G401 (cell line): ENCODE results near the gene TRAPPC11. TPM values are rescaled to one million over a fixed set of nuclear protein-coding genes. Genes with fewer than 3 reads are reported as not detected.

ENCODE experiments used
- DNase-seq: peaks from one replicate; pipeline ENCODE4 v3.0.0-alpha.2; 2015; ENCODE audit warnings: low spot score
- in situ Hi-C: cut with HindIII; loops from 2 replicates; pipeline ENCODE4 v1.10.0; 2016; ENCODE audit warnings: low sequenced_read_pairs, mixed read lengths
- total RNA-seq: library from RNA; depleted of rRNA; stranded (reverse); fragments of >200 nt; shearing (Covaris generic); gene quantifications from 2 replicates; pipeline ENCODE4 v1.2.3, GENCODE V29; 2014; rRNA removed

TRAPPC11 gene
- total RNA-seq, 1 experiment from 2014 or later, result 50.2 TPM

DNA sequence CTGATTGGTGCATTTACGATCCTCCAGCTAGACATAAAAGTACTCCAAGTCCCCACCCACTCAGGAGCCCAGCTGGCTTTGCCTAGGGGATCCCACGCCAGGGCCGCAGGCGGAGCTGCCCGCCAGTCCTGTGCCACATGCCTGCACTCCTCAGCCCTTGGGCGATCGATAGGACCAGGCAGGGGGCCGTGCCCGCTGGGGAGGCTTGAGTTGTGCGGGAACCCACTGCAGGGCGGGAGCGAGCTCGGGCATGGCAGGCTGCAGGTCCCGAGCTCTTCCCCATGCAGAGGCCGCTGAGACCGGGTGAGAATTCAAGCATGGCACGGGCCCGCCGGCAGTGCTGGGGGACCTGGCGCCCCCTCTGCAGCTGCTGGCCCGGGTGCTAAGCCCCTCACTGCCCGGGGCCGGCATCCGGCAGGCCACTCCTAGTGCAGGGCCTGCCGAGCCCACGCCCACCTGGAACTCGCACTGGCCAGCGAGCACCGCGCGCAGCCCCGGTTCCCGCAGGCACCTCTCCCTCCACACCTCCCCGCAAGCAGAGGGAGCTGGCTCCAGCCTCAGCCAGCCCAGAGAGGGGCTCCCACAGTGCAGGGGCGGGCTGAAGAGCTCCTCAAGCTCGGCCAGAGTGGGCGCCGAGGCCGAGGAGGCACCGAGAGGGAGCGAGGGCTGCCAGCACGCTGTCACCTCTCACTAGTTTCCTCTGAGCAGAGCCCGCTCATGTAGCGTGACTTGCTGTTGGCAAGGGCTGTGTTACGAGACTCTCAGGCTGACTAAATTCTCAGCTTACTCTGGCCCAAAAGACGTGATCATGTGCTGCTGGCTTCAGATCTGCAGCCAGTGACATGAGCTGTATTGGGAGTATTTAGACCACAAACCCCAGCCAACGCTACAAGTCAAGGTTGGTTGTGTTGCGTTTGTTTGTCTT, 87.5 kb downstream of the TRAPPC11 start:
- no peak for DNase-seq
- in situ Hi-C loops, result no loop called here

DNA sequence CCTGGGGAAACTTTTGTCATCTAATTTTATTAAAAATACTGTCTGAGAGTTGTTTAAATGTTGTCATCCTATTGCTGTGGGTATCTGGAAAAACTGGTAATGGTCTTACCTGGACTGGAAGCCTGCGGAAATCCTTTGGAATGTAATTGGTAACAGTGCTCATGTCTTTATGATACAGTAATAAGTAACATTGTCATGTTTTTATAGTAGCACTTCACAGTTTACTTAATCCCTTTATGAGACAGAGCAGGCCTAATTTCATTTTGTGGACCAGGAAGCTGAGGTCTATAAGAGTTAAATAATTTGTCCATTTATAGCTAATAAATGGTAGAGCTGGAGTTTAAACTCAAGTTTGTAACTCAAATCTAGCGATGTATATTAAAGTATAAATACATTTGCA, 88.3 kb downstream of the TRAPPC11 start:
- in situ Hi-C loops, result no loop called here
- no peak for DNase-seq

DNA sequence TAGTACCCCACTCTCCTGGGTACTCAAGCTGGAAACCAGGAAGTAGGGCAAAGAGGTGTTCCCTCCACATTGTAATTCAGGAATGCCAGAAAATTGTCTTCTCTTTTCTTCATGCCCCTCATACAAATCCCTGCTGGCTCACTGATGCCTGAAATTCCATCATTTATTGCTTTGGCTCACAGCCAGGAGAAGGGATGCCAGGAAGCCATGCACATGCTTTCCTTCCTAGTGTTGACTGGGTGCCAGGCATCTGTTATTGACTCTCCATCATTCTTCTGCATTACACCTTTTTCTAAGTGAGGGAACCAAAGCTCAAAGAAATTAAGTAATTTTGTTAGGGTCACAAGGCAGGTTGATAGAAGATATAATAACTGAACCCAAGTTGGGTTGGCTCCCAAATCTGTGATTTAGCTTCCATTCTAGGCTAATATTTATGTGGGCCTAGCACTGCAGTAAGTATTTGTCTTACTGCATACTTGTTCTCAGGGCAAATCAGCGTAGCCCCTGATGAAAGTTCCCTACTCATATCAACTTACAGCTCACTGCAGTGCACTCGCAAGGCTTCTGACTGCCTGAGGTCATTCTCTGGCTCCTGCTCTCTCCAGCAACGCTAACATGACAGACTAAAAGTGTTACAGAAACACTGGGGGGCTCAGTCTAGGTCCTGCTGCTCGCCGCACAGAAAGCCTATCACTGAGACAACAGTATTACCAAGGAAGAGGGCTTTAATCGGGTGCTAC, 89.0 kb downstream of the TRAPPC11 start:
- in situ Hi-C loops, result no loop called here
- DNase-seq, result peak; percentile 12

DNA sequence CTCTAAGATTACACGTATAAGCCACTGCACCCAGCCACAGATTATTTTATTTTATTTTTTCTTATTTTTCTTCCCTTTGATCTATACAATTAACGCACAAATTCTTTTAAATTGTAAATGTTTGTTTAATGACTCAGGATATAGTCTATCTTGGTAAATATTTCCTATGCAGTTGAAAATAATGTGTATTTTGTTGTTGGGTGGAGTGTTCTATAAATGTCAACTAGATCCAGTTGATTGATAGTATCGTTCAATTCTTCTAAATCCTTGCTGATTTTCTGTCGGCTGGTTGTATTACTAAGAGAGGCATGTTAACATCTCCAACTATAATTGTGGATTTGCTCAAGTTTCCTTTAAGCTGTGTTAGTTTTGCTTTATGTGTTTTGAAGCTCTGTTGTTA, 92.0 kb downstream of the TRAPPC11 start:
- in situ Hi-C loops, result no loop called here
- DNase-seq, result no peak

DNA sequence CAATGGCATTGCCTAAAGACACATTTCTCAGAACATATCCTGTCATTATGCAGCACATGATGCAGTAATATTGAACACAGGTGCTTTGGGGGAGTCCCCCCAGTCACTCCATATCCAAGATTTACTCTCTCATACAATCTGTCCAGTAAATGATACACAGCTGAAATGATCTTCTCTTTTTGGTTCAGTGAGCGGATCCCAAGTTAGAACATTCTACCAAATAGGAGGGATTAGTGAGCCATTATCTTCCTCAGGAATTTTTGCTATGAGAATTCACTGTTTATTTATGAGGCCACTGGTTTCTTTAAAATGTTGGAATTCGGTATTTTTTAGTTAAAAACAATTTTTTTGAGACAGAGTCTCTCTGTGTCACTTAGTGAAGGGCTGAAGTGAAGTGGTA, 96.5 kb downstream of the TRAPPC11 start:
- no peak for DNase-seq
- in situ Hi-C loops, result no loop called here

DNA sequence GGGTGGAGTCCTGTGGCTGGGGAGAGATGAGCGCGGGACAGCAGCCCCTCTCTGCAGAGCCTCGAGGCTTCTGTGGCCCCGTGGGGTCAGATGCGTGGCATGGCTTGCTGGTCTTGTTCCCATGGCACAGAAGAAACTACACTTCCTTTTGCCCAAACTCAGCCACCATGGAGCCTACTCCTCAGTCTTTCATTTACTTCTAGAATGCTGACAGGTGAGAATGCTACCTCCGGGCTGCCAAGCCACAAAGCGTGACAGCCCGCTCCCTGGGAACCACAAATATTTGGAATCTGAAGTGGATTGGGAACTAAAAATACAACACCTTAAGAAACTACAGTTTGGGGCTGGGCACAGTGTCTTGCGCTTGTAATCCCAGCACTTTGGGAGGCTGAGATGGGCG, 98.0 kb downstream of the TRAPPC11 start:
- no peak for DNase-seq
- in situ Hi-C loops, result no loop called here

DNA sequence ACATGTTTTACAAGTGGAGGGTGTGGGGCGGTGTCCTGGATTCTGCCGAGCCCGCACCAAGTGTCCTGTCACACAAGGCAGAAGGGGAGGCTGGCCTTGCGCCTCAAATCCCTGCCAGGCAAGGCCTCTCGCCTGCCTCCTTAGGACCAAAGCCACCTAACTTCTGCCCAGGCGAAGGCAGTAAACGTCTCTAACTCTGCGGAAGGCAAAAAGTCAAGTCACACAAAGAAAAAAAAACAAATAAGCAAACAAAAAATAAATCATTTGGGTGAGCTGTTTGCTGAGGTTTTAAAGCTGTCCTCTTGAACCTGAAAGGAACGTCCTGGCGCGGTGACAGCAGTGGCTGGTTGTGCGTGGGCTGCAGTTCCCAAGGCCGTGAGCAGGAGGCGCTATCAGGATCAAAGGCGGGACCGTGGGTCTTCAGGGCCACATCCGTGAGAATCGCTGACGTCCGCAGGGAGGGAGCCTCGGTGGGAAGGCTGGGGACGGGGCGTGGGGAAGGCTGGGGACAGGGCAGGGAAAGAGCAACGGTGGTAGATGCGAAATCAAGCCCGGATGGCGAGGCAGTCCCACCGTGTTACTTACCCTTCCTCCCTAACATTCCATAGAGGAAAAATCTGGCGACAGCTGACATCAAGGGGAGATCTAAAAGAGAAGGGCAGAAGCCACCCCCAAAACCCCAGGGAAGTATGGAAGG, 99.1 kb downstream of the TRAPPC11 start:
- in situ Hi-C loops, result no loop called here
- DNase-seq, result no peak

DNA sequence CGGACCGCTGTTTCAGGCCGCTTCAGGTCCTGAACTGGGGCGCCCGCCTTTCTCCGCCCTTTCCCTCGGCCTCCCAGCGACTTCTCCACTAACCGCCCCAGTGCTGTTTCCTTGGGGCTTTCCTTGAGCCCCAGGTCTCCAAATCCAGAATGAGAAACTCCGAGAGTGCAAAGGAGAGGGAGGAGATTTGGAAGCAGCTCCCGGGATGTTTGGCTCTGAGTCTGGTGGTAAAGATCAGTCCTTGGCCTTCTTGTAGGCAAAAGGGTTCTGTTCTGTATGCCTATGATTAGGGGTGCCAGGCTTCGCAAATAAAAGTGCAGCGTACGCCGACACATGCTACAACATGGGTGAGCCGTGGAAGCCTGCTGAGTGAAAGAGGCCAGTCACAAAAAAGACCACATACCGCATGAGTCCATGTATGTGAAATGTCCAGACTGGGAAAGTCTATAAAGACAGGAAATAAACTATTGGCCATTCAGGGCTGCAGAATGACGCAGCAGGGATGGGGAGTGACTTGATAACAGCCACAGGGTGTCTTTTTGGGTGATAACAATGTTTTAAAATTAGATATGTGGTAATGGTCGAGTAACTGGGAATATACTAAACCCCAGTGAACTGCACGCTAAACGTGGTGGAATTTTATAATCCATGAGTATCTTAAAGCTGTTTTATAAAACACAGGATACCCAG, 99.8 kb downstream of the TRAPPC11 start:
- DNase-seq, result no peak
- in situ Hi-C loops, result no loop called here

DNA sequence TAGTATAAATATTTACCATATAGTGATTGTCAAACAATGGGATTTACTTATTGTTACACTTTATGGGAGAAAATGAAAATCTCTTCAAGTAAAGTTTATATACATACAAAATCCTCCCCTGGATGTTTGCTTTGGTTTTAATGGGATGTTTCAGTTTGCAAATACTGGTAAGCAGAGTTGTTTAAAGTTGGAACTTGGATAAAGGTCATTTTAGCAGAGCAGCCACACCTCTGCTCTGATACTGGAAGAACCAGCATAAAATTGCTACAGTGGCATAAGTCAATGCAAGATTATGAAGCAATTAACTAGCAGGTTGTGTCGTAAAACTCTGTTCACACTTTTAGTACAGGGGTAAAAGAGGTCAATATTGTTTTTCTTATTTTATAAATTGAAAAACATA, 101.2 kb downstream of the TRAPPC11 start:
- in situ Hi-C loops, result no loop called here
- no peak for DNase-seq

Other genes starting within 250 kb of the TRAPPC11 start
- gene CDKN2AIP, start 214.7 kb upstream of the TRAPPC11 start, total RNA-seq, result 14.0 and 20.7 TPM in 2 replicates
- 17.7 and 43.6 TPM in 2 replicates for gene ING2, start 154.2 kb upstream of the TRAPPC11 start, total RNA-seq
- 39.8 and 44.5 TPM in 2 replicates for gene RWDD4, start 108 bp upstream of the TRAPPC11 start, total RNA-seq
- 0.06 TPM in 1 of 2 replicates, not detected in the other for gene STOX2, start 246.0 kb downstream of the TRAPPC11 start, total RNA-seq